Neural progenitor cell (in vitro differentiated cells): Measurements from ENCODE around the gene SNRPB.

Experiments
- CTCF ChIP-seq: fragments of 200-600 bp; sonication (generic); IDR thresholded peaks from 2 replicates; pipeline ENCODE4 v1.5.1; 2017; ENCODE audit warnings: antibody characterized with exemption, mild to moderate bottlenecking
- EZH2 ChIP-seq: fragments of 200-600 bp; sonication (generic); IDR thresholded peaks from 2 replicates; pipeline ENCODE4 v1.6.1; 2017; ENCODE audit warnings: antibody characterized with exemption, mild to moderate bottlenecking, moderate library complexity

- TF ChIP-seq CTCF (no peak), EZH2 (no peak)
These were observed 39.4 kb downstream of the SNRPB start for GRCh38 chr20:2431185-2431584.
